SK-N-SH treated with all-trans-retinoic acid at 6 μM for 48 hours (cell line): ENCODE data around the gene RGMA.

Source experiments
- ARNTL ChIP-seq: fragments of 450-650 bp; formaldehyde crosslinking; IDR thresholded peaks from 2 replicates; pipeline ENCODE4 v1.5.0; 2020; ENCODE audit warnings: low read depth, mild to moderate bottlenecking, moderate library complexity, borderline replicate concordance
- ESRRG ChIP-seq: fragments of 250-450 bp; sonication (Bioruptor Pico); IDR thresholded peaks from 2 replicates; pipeline ENCODE4 v1.6.1; 2021; ENCODE audit warnings: mild to moderate bottlenecking
- TF ChIP-seq, protein P1 (sequence below): fragments of 250-450 bp; sonication (Bioruptor Pico); IDR thresholded peaks from 2 replicates; pipeline ENCODE4 v1.8.0; 2020; ENCODE audit warnings: mild to moderate bottlenecking, moderate library complexity, borderline replicate concordance

DNA sequence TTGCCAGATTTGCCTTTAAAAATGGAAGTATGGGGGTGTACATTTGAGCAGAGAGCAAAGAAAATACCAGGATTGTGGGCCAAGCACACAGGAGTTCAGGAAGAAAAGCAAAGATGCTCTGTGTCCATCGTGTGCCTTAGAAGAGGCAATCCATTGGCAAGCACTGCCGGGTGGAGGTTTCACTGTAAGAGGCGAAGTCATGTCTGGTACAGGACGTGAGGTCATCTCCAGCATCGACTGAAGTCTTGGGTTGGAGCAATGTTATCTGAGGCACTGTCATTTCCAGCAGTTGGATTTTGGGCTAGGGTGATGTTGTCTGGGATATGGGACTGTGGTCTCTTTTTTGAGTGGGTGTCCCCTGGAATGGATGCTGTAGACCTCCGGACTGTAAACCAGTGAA is 4.8 kb upstream of the RGMA start:
- TF ChIP-seq, protein P1, sequence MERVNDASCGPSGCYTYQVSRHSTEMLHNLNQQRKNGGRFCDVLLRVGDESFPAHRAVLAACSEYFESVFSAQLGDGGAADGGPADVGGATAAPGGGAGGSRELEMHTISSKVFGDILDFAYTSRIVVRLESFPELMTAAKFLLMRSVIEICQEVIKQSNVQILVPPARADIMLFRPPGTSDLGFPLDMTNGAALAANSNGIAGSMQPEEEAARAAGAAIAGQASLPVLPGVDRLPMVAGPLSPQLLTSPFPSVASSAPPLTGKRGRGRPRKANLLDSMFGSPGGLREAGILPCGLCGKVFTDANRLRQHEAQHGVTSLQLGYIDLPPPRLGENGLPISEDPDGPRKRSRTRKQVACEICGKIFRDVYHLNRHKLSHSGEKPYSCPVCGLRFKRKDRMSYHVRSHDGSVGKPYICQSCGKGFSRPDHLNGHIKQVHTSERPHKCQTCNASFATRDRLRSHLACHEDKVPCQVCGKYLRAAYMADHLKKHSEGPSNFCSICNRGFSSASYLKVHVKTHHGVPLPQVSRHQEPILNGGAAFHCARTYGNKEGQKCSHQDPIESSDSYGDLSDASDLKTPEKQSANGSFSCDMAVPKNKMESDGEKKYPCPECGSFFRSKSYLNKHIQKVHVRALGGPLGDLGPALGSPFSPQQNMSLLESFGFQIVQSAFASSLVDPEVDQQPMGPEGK = no peak
- no peak for TF ChIP-seq ESRRG
- TF ChIP-seq ARNTL (CRISPR knock-in tag) = no peak
